HCT116 (cell line): ENCODE measurements around the gene DNAJB5. TPM values are rescaled to one million over a fixed set of nuclear protein-coding genes. Genes with fewer than 3 reads are reported as not detected.
"Not testable (repeated sequence)": the region's sequence is repeated elsewhere in the genome, so short reads cannot be mapped to it uniquely, and the experiment has no call there.

Source experiments
- ATAC-seq: fragments of 200-7000 bp; cut with Tn5 transposase; 2 replicates; pipeline ENCODE4 v1.9.1; 2020; ENCODE audit warnings: mild to moderate bottlenecking, moderate library complexity
- Bru-seq: library from RNA; stranded (reverse); fragments of 400-500 nt; gene quantifications from one replicate; lab custom pipeline; 2021; lab: Mats Ljungman, UMichigan
- BruChase-seq, 2 experiments: library from RNA; stranded (reverse); fragments of 400-500 nt; gene quantifications; one replicate each; lab custom pipeline; 2021; lab: Mats Ljungman, UMichigan
- BruUV-seq: library from RNA; stranded (reverse); fragments of 400-500 nt; replicated peaks from 2 replicates; lab custom pipeline; 2021; lab: Mats Ljungman, UMichigan
- CTCF ChIA-PET: fragments of 300-600 bp; sonication (Branson Sonifier 250); formaldehyde crosslinking; loops from one replicate; lab custom pipeline; 2021; ENCODE audit warnings: antibody characterized with exemption; lab: Charles Lee
- POLR2A ChIA-PET: fragments of 300-600, 350-600 bp; sonication (Branson Sonifier 250); formaldehyde crosslinking; loops from one replicate; lab custom pipeline; 2021; ENCODE audit warnings: antibody characterized with exemption; lab: Charles Lee
- RAD21 ChIA-PET, 2 experiments: fragments of 300-600 bp; sonication (Branson Sonifier 250); formaldehyde crosslinking; loops; one replicate each; lab custom pipeline; 2023; ENCODE audit warnings: low total read pairs in 2 of 2; ENCODE audit not compliant: uncharacterized antibody in 2 of 2, unreplicated experiment in 2 of 2, low non-redundant PET in 1 of 2; lab: Charles Lee
- DNase-seq: peaks from one replicate; pipeline ENCODE4 v3.0.0-alpha.2; 2010; ENCODE audit warnings: low read depth, low spot score
- H2AFZ ChIP-seq: fragments of 200-600 bp; shearing (Covaris generic), sonication (generic); 2 replicates; pipeline ENCODE4 v1.6.1; 2017; ENCODE audit warnings: low read depth, mixed run types, mixed read lengths, antibody characterized with exemption, low read length; ENCODE audit not compliant: poor library complexity, severe bottlenecking
- H3K27ac ChIP-seq: 2 replicates; pipeline ENCODE4 v1.5.1; 2012; ENCODE audit warnings: low read depth, low read length
- H3K27me3 ChIP-seq: fragments of 200-600 bp; sonication (generic); 2 replicates; pipeline ENCODE4 v1.6.1; 2016; ENCODE audit warnings: mixed run types, low read length, mixed read lengths; ENCODE audit not compliant: insufficient read depth
- H3K36me3 ChIP-seq, 2 experiments: fragments of 200-500 bp in 1 of 2; fragments of 200-600 bp in 1 of 2; sonication (Bioruptor generic) in 1 of 2; sonication (generic) in 1 of 2; 2 replicates each; pipeline versions ENCODE4 v1.5.1 to v1.6.1; 2014 to 2016; ENCODE audit warnings: low read length in 2 of 2, inconsistent platforms in 1 of 2, mixed read lengths in 1 of 2, mixed run types in 1 of 2; ENCODE audit not compliant: insufficient read depth in 2 of 2, control insufficient read depth in 1 of 2
- H3K4me1 ChIP-seq, 2 experiments: fragments of 200-600 bp in 1 of 2; sonication (generic) in 1 of 2; 2 replicates each; pipeline versions ENCODE4 v1.5.1 to v1.6.1; 2012 to 2017; ENCODE audit warnings: low read length in 2 of 2, inconsistent platforms in 1 of 2, mild to moderate bottlenecking in 1 of 2, mixed read lengths in 1 of 2, mixed run types in 1 of 2, moderate library complexity in 1 of 2; ENCODE audit not compliant: insufficient read depth in 2 of 2, control insufficient read depth in 1 of 2
- H3K4me2 ChIP-seq: fragments of 200-600 bp; sonication (generic); 2 replicates; pipeline ENCODE4 v1.6.1; 2017; ENCODE audit warnings: mixed run types, low read length, mixed read lengths
- H3K4me3 ChIP-seq, 2 experiments: fragments of 200-600 bp in 1 of 2; sonication (generic) in 1 of 2; replicated peaks in 1 of 2; 2 replicates each; pipeline ENCODE4 v1.5.1; 2011 to 2016; ENCODE audit warnings: low read length in 2 of 2, control low read depth in 1 of 2, low read depth in 1 of 2, mild to moderate bottlenecking in 1 of 2, mixed read lengths in 1 of 2, mixed run types in 1 of 2
- H3K79me2 ChIP-seq: fragments of 200-600 bp; sonication (generic); 2 replicates; pipeline ENCODE4 v1.6.1; 2017; ENCODE audit warnings: mild to moderate bottlenecking, mixed run types, low read length, moderate library complexity, mixed read lengths; ENCODE audit not compliant: insufficient read depth
- H3K9ac ChIP-seq: fragments of 200-600 bp; sonication (generic); 2 replicates; pipeline ENCODE4 v1.6.1; 2016; ENCODE audit warnings: low read length, mixed read lengths
- H3K9me2 ChIP-seq: fragments of 200-600 bp; sonication (generic), shearing (Covaris generic); 2 replicates; pipeline ENCODE4 v1.6.1; 2017; ENCODE audit warnings: mixed run types, mild to moderate bottlenecking, moderate library complexity; ENCODE audit not compliant: insufficient read depth
- H3K9me3 ChIP-seq, 2 experiments: fragments of 200-500 bp in 1 of 2; fragments of 200-600 bp in 1 of 2; sonication (Bioruptor generic) in 1 of 2; sonication (generic) in 1 of 2; 2 replicates each; pipeline ENCODE4 v1.6.1; 2014 to 2017; ENCODE audit warnings: low read length in 2 of 2, mixed read lengths in 2 of 2, inconsistent platforms in 1 of 2, low read depth in 1 of 2, mild to moderate bottlenecking in 1 of 2, mixed run types in 1 of 2, moderate library complexity in 1 of 2; ENCODE audit not compliant: control insufficient read depth in 1 of 2, insufficient read depth in 1 of 2
- H4K20me1 ChIP-seq: fragments of 200-600 bp; sonication (generic), shearing (Covaris generic); 2 replicates; pipeline ENCODE4 v1.6.1; 2017; ENCODE audit warnings: mixed run types, mild to moderate bottlenecking, moderate library complexity; ENCODE audit not compliant: insufficient read depth
- EGR1 ChIP-seq: IDR thresholded peaks from 2 replicates; pipeline ENCODE4 v1.6.1; 2012; ENCODE audit warnings: low read depth
- EZH2 ChIP-seq: fragments of 200-600 bp; sonication (generic); IDR thresholded peaks from 2 replicates; pipeline ENCODE4 v1.6.1; 2017; ENCODE audit warnings: antibody characterized with exemption, mixed run types
- POLR2A ChIP-seq: IDR thresholded peaks from 2 replicates; pipeline ENCODE4 v1.7.0; 2011; ENCODE audit warnings: borderline replicate concordance; ENCODE audit not compliant: insufficient read depth, insufficient read length; ENCODE audit errors: extremely low read depth
- POLR2AphosphoS5 ChIP-seq: IDR thresholded peaks from 2 replicates; pipeline ENCODE4 v1.6.1; 2011; ENCODE audit warnings: mild to moderate bottlenecking, low read depth, low read length, moderate library complexity
- SIN3A ChIP-seq: IDR thresholded peaks from 2 replicates; pipeline ENCODE4 v1.6.1; 2012; ENCODE audit warnings: low read depth
- SRF ChIP-seq: IDR thresholded peaks from 2 replicates; pipeline ENCODE4 v1.6.1; 2012; ENCODE audit warnings: low read depth
- TCF7L2 ChIP-seq: IDR thresholded peaks from 2 replicates; pipeline ENCODE4 v1.7.0; 2011; ENCODE audit warnings: borderline replicate concordance, inconsistent platforms; ENCODE audit not compliant: insufficient read depth, insufficient read length; ENCODE audit errors: extremely low read depth
- YY1 ChIP-seq: IDR thresholded peaks from 2 replicates; pipeline ENCODE4 v1.6.1; 2011; ENCODE audit warnings: low read length, low read depth, moderate library complexity, mild to moderate bottlenecking; ENCODE audit not compliant: insufficient replicate concordance; ENCODE audit errors: extremely low read depth
- intact Hi-C: fragments of 100-400 bp; cut with micrococcal nuclease; formaldehyde crosslinking; loops from 2 replicates; pipeline ENCODE4 v1.10.0; 2022
- long read RNA-seq: library from polyadenylated mRNA; unstranded; transcript quantifications from one replicate; pipeline ENCODE4 v2.0.0, GENCODE V29; 2021; ENCODE audit not compliant: unreplicated experiment
- polyA plus RNA-seq: library from polyadenylated mRNA; unstranded; fragments of >200 nt; gene quantifications from 2 replicates; pipeline ENCODE4 v1.2.1, GENCODE V29; 2012; ENCODE audit warnings: missing spikeins
- total RNA-seq: library from RNA; stranded (reverse); gene quantifications from one replicate; pipeline ENCODE4 v1.2.1, GENCODE V29; 2021; ENCODE audit not compliant: unreplicated experiment
- TF ChIP-seq, protein P1 (sequence below): IDR thresholded peaks from 2 replicates; pipeline ENCODE4 v1.6.1; 2012

DNAJB5 gene
- 3.6 TPM for total RNA-seq
- polyA plus RNA-seq: 4.2 and 4.7 TPM in 2 replicates
- percentile 44 among the genes with signal in this experiment for Bru-seq, nascent RNA
- percentile 34 among the genes with signal in this experiment for BruChase-seq, experiment 1, labeled RNA remaining after a 6-hour chase
- percentile 48 among the genes with signal in this experiment for BruChase-seq, experiment 2, labeled RNA remaining after a 2-hour chase
- long read RNA-seq: 0 reads

DNA sequence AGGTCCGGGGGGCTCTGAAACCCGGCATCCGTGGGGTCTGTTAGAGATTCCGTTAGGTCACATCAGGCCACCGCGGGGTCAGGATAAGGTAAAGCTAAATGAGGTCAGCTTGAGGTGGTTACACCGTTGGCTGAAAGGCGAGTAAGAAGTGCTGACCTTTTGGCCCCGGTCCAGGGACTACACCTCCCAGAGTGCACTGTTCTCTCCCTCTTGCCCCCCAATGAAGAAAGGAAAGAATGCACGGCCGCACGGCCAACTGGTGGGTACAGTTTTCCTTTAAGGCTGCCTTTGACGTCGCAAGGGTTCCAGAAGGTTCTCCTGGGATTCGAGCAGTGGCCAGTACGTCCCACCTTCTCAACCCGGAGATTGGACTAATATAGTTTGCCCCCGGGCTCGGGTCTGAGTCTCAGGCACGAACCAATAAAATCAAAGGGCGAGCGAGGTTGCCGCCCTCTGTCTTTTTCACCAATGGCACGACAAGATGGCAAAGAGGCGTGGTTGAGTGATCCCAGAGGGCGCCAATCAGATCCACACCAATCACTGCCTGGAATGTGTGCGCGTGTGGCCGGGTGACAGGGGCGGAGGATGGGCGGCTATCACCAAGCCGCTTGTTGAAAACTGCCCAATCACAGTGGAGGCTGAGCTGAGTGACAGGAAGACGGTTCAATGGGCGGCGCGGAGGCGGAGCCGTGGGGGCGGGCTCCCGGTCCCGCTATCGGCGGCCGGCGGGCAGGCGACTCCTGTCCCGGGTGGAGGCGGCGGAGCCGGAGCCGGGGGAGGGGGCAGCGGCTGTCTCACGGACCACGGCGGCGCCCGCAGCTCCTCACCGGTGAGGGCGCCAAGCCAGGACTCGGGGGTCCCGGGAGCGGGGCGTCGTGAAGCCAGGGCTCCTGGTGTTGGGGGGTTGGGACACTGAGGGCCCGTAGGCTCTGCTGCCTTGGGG is at the start of gene DNAJB5:
Gene DNAJB5 (plus strand): TSS at position 743 of the 943 bp plus-strand sequence. CDS start 886 bp downstream, outside the sequence.
- Histone ChIP-seq H3K4me2 (peak within 1 kb of the TSS; percentile 94), H3K9me3 (no peaks in the 10 kb centered on the region), H3K9me2 (no peaks in the 10 kb centered on the region), H3K9ac (peak within 1 kb of the TSS; percentile 69), H3K4me3 (peak within 1 kb of the TSS; percentile 64 to 73), H3K4me1 (peaks cover 21 to 56% of the 10 kb centered on the region in 2 experiments), H3K27ac (no peak within 1 kb of the TSS; the same call in 1 of the 2 replicates), H3K36me3 (no peaks in the 10 kb centered on the region), H2AFZ (peak within 1 kb of the TSS; percentile 84), H4K20me1 (no peaks in the 10 kb centered on the region), H3K79me2 (no peaks in the 10 kb centered on the region), H3K27me3 (no peaks in the 10 kb centered on the region)
- CTCF ChIA-PET: interaction anchor here (0.6 to 2.6 kb wide), 3 partner anchors 83 to 229 kb away, joined by 3 to 14 read pairs (median 3); partner anchors contain the start of gene VCP
- ATAC-seq: peak; percentile 93
- peak; percentile 99 for DNase-seq
- RAD21 ChIA-PET: interaction anchor here in 1 of 2 experiments (1.3 kb wide), 1 partner anchor 90 kb away, joined by 7 read pairs; no protein-coding TSS in a partner anchor
- BruUV-seq: TSS peak; percentile 80
- intact Hi-C loops: loop anchor here (10.0 kb wide), 2 partner anchors 314 to 486 kb away; no protein-coding TSS in a partner anchor
- POLR2A ChIA-PET: no interaction called here
- TF ChIP-seq, protein P1, sequence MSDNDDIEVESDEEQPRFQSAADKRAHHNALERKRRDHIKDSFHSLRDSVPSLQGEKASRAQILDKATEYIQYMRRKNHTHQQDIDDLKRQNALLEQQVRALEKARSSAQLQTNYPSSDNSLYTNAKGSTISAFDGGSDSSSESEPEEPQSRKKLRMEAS: no peak
- TF ChIP-seq POLR2A (peak; percentile 24), EZH2 (no peak), POLR2AphosphoS5 (peak; percentile 23; the same call in 1 of the 2 replicates), TCF7L2 (peak; percentile 59), SIN3A (no peak), YY1 (no peak), EGR1 (no peak), SRF (no peak)

DNA sequence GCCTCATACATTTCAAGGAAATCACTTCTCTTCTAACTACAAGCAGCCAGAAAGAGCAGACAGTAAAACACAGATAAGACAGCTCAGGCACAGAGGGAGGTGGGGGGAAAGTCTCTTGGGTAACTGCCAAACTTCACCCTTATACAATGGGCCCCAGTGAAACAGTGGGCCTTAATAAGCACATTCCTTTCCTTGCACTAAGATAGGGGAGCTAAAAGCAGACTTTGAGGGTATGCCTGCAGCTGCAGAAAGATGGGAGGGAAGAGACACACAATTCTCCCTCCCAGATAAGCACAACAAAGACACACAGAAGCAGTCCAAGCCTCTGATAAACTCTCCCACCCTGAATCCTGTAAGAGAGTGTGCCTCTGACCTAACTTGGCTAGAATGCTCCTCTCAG is 49.6 kb upstream of the DNAJB5 start:
- H2AFZ ChIP-seq, H3K4me2 ChIP-seq, BruUV-seq, H3K4me1 ChIP-seq, DNase-seq, H3K9me2 ChIP-seq, H3K27me3 ChIP-seq, H3K36me3 ChIP-seq, POLR2A ChIA-PET, H4K20me1 ChIP-seq, CTCF ChIA-PET, intact Hi-C loops, RAD21 ChIA-PET, H3K9me3 ChIP-seq, ATAC-seq, H3K27ac ChIP-seq, H3K4me3 ChIP-seq, H3K79me2 ChIP-seq, H3K9ac ChIP-seq: not testable (repeated sequence)
